WTC11 (cell line): ENCODE data around the gene IER2. TPM values are rescaled to one million over a fixed set of nuclear protein-coding genes. Genes with fewer than 3 reads are reported as not detected.

ENCODE experiments used
- ATF1 ChIP-seq: sonication (generic); formaldehyde crosslinking; IDR thresholded peaks from 2 replicates; pipeline ENCODE4 v1.8.1; 2023; ENCODE audit warnings: mild to moderate bottlenecking, moderate library complexity, missing genetic modification reagents
- CBFB ChIP-seq: sonication (generic); formaldehyde crosslinking; IDR thresholded peaks from 2 replicates; pipeline ENCODE4 v1.8.1; 2022; ENCODE audit warnings: mild to moderate bottlenecking, low read depth, missing genetic modification reagents
- CREB1 ChIP-seq: sonication (generic); formaldehyde crosslinking; IDR thresholded peaks from 2 replicates; pipeline ENCODE4 v1.8.0; 2023; ENCODE audit warnings: mild to moderate bottlenecking, missing genetic modification reagents
- FOXK1 ChIP-seq: sonication (generic); formaldehyde crosslinking; IDR thresholded peaks from 2 replicates; pipeline ENCODE4 v1.8.0; 2022; ENCODE audit warnings: mild to moderate bottlenecking, moderate library complexity, missing genetic modification reagents
- FOXP1 ChIP-seq: sonication (generic); formaldehyde crosslinking; IDR thresholded peaks from 2 replicates; pipeline ENCODE4 v1.8.0; 2022; ENCODE audit warnings: missing genetic modification reagents, mild to moderate bottlenecking, moderate library complexity, borderline replicate concordance
- NR3C1 ChIP-seq: sonication (generic); formaldehyde crosslinking; conservative IDR thresholded peaks from 2 replicates; pipeline ENCODE4 v1.8.1; 2023; ENCODE audit warnings: low read depth, mild to moderate bottlenecking, missing genetic modification reagents
- TEAD4 ChIP-seq: sonication (generic); formaldehyde crosslinking; IDR thresholded peaks from 2 replicates; pipeline ENCODE4 v1.8.0; 2022; ENCODE audit warnings: mild to moderate bottlenecking, missing genetic modification reagents
- ZBTB21 ChIP-seq: sonication (generic); formaldehyde crosslinking; IDR thresholded peaks from 2 replicates; pipeline ENCODE4 v1.8.1; 2023; ENCODE audit warnings: mild to moderate bottlenecking, missing genetic modification reagents, borderline replicate concordance
- ZNF263 ChIP-seq: sonication (generic); formaldehyde crosslinking; IDR thresholded peaks from 2 replicates; pipeline ENCODE4 v1.8.1; 2022; ENCODE audit warnings: low read depth, mild to moderate bottlenecking, moderate library complexity, missing genetic modification reagents
- ZNF317 ChIP-seq: sonication (generic); formaldehyde crosslinking; IDR thresholded peaks from 2 replicates; pipeline ENCODE4 v1.8.1; 2023; ENCODE audit warnings: low read depth, mild to moderate bottlenecking, moderate library complexity, missing genetic modification reagents, borderline replicate concordance
- ZNF396 ChIP-seq: fragments of 250-450 bp; sonication (Bioruptor Pico); IDR thresholded peaks from 2 replicates; pipeline ENCODE4 v1.8.0; 2021; ENCODE audit warnings: mild to moderate bottlenecking, moderate library complexity, borderline replicate concordance
- total RNA-seq: library from RNA; stranded (reverse); gene quantifications from 3 replicates; pipeline ENCODE4 v1.2.3, GENCODE V29; 2021
- TF ChIP-seq, protein P1 (sequence below): sonication (generic); formaldehyde crosslinking; IDR thresholded peaks from 2 replicates; pipeline ENCODE4 v1.8.1; 2023; ENCODE audit warnings: mild to moderate bottlenecking, moderate library complexity, missing genetic modification reagents
- TF ChIP-seq, protein P2 (sequence below): sonication (generic); formaldehyde crosslinking; IDR thresholded peaks from 2 replicates; pipeline ENCODE4 v1.8.1; 2022; ENCODE audit warnings: mild to moderate bottlenecking, moderate library complexity, missing genetic modification reagents
- TF ChIP-seq, protein P3 (sequence below): sonication (generic); formaldehyde crosslinking; IDR thresholded peaks from 2 replicates; pipeline ENCODE4 v1.8.0; 2022; ENCODE audit warnings: mild to moderate bottlenecking, missing genetic modification reagents
- TF ChIP-seq, protein P4 (sequence below): sonication (generic); formaldehyde crosslinking; IDR thresholded peaks from 2 replicates; pipeline ENCODE4 v1.8.1; 2022; ENCODE audit warnings: mild to moderate bottlenecking, missing genetic modification reagents, moderate library complexity, borderline replicate concordance
- TF ChIP-seq, protein P5 (sequence below): sonication (generic); formaldehyde crosslinking; IDR thresholded peaks from 2 replicates; pipeline ENCODE4 v1.8.0; 2022; ENCODE audit warnings: mild to moderate bottlenecking, missing genetic modification reagents
- TF ChIP-seq, protein P6 (sequence below): fragments of 250-450 bp; sonication (Bioruptor Pico); IDR thresholded peaks from 2 replicates; pipeline ENCODE4 v1.9.0; 2021; ENCODE audit warnings: mild to moderate bottlenecking, borderline replicate concordance
- TF ChIP-seq, protein P7 (sequence below): sonication (generic); formaldehyde crosslinking; IDR thresholded peaks from 2 replicates; pipeline ENCODE4 v1.8.1; 2023; ENCODE audit warnings: mild to moderate bottlenecking, missing genetic modification reagents
- TF ChIP-seq, protein P8 (sequence below): sonication (generic); formaldehyde crosslinking; IDR thresholded peaks from 2 replicates; pipeline ENCODE4 v1.8.0; 2022; ENCODE audit warnings: mild to moderate bottlenecking, missing genetic modification reagents
- TF ChIP-seq, protein P9 (sequence below): fragments of 250-450 bp; sonication (Bioruptor Pico); IDR thresholded peaks from 2 replicates; pipeline ENCODE4 v1.9.0; 2021; ENCODE audit warnings: moderate library complexity, mild to moderate bottlenecking, inconsistent platforms, borderline replicate concordance

Gene IER2
- total RNA-seq, 1 experiment from 2014 or later, result 138 TPM

DNA sequence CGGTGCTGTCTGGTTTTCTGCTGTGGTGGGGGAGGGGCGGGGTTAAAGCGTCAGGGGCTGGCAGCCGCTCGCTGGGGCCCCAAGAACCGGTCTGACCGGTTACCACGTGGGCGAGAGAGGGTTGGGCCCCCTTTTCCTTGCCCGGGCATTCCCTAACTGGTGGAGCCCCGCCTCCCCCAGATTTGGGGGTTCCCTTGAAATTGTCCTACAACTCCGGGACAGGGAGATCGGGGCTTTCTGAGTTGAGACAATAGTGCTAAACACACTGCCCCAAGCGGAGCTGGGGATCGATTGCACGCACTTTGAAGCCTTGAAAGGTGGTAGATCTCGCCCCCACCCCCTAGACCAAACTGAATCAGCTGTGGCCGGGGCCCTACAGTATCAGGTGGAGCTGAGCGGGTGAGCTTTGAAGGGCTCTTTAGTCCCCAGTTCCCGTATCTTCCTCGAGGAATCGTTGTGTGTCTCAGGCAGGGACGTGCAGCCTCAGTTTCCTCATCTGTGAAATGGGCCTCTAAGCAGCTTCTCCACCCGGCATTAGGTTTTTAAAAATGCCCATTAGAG is 4.8 kb downstream of the IER2 start (continued):
- TF ChIP-seq, protein P1, sequence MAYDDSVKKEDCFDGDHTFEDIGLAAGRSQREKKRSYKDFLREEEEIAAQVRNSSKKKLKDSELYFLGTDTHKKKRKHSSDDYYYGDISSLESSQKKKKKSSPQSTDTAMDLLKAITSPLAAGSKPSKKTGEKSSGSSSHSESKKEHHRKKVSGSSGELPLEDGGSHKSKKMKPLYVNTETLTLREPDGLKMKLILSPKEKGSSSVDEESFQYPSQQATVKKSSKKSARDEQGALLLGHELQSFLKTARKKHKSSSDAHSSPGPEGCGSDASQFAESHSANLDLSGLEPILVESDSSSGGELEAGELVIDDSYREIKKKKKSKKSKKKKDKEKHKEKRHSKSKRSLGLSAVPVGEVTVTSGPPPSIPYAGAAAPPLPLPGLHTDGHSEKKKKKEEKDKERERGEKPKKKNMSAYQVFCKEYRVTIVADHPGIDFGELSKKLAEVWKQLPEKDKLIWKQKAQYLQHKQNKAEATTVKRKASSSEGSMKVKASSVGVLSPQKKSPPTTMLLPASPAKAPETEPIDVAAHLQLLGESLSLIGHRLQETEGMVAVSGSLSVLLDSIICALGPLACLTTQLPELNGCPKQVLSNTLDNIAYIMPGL (CRISPR knock-in tag), result no peak
- TF ChIP-seq, protein P2, sequence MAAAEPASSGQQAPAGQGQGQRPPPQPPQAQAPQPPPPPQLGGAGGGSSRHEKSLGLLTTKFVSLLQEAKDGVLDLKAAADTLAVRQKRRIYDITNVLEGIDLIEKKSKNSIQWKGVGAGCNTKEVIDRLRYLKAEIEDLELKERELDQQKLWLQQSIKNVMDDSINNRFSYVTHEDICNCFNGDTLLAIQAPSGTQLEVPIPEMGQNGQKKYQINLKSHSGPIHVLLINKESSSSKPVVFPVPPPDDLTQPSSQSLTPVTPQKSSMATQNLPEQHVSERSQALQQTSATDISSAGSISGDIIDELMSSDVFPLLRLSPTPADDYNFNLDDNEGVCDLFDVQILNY (CRISPR knock-in tag), result no peak
- TF ChIP-seq ZNF317 (CRISPR knock-in tag) (no peak), ATF1 (CRISPR knock-in tag) (no peak), ZBTB21 (CRISPR knock-in tag) (no peak), FOXK1 (CRISPR knock-in tag) (0 out of 2 replicates have a peak, but pooled peaks have one; percentile 20), CBFB (CRISPR knock-in tag) (no peak), NR3C1 (no peak), TEAD4 (no peak), FOXP1 (CRISPR knock-in tag) (no peak), ZNF263 (CRISPR knock-in tag) (no peak), ZNF396 (CRISPR knock-in tag) (no peak), CREB1 (CRISPR knock-in tag) (no peak)
- TF ChIP-seq, protein P3, sequence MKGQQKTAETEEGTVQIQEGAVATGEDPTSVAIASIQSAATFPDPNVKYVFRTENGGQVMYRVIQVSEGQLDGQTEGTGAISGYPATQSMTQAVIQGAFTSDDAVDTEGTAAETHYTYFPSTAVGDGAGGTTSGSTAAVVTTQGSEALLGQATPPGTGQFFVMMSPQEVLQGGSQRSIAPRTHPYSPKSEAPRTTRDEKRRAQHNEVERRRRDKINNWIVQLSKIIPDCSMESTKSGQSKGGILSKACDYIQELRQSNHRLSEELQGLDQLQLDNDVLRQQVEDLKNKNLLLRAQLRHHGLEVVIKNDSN, result peak; percentile 85
- TF ChIP-seq, protein P4, sequence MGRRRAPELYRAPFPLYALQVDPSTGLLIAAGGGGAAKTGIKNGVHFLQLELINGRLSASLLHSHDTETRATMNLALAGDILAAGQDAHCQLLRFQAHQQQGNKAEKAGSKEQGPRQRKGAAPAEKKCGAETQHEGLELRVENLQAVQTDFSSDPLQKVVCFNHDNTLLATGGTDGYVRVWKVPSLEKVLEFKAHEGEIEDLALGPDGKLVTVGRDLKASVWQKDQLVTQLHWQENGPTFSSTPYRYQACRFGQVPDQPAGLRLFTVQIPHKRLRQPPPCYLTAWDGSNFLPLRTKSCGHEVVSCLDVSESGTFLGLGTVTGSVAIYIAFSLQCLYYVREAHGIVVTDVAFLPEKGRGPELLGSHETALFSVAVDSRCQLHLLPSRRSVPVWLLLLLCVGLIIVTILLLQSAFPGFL, result no peak
- TF ChIP-seq, protein P5, sequence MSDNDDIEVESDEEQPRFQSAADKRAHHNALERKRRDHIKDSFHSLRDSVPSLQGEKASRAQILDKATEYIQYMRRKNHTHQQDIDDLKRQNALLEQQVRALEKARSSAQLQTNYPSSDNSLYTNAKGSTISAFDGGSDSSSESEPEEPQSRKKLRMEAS, result peak; percentile 19; the same call in 1 of the 2 replicates
- TF ChIP-seq, protein P6, sequence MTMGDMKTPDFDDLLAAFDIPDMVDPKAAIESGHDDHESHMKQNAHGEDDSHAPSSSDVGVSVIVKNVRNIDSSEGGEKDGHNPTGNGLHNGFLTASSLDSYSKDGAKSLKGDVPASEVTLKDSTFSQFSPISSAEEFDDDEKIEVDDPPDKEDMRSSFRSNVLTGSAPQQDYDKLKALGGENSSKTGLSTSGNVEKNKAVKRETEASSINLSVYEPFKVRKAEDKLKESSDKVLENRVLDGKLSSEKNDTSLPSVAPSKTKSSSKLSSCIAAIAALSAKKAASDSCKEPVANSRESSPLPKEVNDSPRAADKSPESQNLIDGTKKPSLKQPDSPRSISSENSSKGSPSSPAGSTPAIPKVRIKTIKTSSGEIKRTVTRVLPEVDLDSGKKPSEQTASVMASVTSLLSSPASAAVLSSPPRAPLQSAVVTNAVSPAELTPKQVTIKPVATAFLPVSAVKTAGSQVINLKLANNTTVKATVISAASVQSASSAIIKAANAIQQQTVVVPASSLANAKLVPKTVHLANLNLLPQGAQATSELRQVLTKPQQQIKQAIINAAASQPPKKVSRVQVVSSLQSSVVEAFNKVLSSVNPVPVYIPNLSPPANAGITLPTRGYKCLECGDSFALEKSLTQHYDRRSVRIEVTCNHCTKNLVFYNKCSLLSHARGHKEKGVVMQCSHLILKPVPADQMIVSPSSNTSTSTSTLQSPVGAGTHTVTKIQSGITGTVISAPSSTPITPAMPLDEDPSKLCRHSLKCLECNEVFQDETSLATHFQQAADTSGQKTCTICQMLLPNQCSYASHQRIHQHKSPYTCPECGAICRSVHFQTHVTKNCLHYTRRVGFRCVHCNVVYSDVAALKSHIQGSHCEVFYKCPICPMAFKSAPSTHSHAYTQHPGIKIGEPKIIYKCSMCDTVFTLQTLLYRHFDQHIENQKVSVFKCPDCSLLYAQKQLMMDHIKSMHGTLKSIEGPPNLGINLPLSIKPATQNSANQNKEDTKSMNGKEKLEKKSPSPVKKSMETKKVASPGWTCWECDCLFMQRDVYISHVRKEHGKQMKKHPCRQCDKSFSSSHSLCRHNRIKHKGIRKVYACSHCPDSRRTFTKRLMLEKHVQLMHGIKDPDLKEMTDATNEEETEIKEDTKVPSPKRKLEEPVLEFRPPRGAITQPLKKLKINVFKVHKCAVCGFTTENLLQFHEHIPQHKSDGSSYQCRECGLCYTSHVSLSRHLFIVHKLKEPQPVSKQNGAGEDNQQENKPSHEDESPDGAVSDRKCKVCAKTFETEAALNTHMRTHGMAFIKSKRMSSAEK (CRISPR knock-in tag), result peak; percentile 94; the same call in 1 of the 2 replicates
- TF ChIP-seq, protein P7, sequence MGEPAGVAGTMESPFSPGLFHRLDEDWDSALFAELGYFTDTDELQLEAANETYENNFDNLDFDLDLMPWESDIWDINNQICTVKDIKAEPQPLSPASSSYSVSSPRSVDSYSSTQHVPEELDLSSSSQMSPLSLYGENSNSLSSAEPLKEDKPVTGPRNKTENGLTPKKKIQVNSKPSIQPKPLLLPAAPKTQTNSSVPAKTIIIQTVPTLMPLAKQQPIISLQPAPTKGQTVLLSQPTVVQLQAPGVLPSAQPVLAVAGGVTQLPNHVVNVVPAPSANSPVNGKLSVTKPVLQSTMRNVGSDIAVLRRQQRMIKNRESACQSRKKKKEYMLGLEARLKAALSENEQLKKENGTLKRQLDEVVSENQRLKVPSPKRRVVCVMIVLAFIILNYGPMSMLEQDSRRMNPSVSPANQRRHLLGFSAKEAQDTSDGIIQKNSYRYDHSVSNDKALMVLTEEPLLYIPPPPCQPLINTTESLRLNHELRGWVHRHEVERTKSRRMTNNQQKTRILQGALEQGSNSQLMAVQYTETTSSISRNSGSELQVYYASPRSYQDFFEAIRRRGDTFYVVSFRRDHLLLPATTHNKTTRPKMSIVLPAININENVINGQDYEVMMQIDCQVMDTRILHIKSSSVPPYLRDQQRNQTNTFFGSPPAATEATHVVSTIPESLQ, result no peak
- TF ChIP-seq, protein P8, sequence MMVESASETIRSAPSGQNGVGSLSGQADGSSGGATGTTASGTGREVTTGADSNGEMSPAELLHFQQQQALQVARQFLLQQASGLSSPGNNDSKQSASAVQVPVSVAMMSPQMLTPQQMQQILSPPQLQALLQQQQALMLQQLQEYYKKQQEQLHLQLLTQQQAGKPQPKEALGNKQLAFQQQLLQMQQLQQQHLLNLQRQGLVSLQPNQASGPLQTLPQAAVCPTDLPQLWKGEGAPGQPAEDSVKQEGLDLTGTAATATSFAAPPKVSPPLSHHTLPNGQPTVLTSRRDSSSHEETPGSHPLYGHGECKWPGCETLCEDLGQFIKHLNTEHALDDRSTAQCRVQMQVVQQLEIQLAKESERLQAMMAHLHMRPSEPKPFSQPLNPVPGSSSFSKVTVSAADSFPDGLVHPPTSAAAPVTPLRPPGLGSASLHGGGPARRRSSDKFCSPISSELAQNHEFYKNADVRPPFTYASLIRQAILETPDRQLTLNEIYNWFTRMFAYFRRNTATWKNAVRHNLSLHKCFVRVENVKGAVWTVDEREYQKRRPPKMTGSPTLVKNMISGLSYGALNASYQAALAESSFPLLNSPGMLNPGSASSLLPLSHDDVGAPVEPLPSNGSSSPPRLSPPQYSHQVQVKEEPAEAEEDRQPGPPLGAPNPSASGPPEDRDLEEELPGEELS (CRISPR knock-in tag), result no peak
- TF ChIP-seq, protein P9, sequence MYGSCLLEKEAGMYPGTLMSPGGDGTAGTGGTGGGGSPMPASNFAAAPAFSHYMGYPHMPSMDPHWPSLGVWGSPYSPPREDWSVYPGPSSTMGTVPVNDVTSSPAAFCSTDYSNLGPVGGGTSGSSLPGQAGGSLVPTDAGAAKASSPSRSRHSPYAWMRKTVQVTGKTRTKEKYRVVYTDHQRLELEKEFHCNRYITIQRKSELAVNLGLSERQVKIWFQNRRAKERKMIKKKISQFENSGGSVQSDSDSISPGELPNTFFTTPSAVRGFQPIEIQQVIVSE (CRISPR knock-in tag), result no peak
